HEK293 (cell line): Measurements from ENCODE around the gene GMEB2.
A peak's percentile ranks its signal among the peaks of the same experiment; 100 is the strongest.

ENCODE experiments used
- EGR2 ChIP-seq: fragments of 450-650 bp; formaldehyde crosslinking; IDR thresholded peaks from 2 replicates; pipeline ENCODE4 v1.5.1; 2016; ENCODE audit warnings: low read depth, missing biosample characterization, missing genetic modification characterization
- GLI4 ChIP-seq: fragments of 450-650 bp; formaldehyde crosslinking; IDR thresholded peaks from 2 replicates; pipeline ENCODE4 v1.5.1; 2016; ENCODE audit warnings: missing biosample characterization, missing genetic modification characterization
- GLIS1 ChIP-seq: fragments of 450-650 bp; formaldehyde crosslinking; IDR thresholded peaks from 2 replicates; pipeline ENCODE4 v1.5.1; 2016; ENCODE audit warnings: missing biosample characterization, missing genetic modification characterization
- GLIS2 ChIP-seq: fragments of 450-650 bp; formaldehyde crosslinking; IDR thresholded peaks from 2 replicates; pipeline ENCODE4 v1.5.1; 2016; ENCODE audit warnings: missing biosample characterization, missing genetic modification characterization
- KLF1 ChIP-seq: fragments of 450-650 bp; formaldehyde crosslinking; IDR thresholded peaks from 2 replicates; pipeline ENCODE4 v1.5.1; 2016; ENCODE audit warnings: missing biosample characterization, missing genetic modification characterization
- KLF10 ChIP-seq: fragments of 450-650 bp; IDR thresholded peaks from 2 replicates; pipeline ENCODE4 v1.5.1; 2018; ENCODE audit warnings: missing biosample characterization, mild to moderate bottlenecking, missing genetic modification characterization
- KLF17 ChIP-seq: fragments of 450-650 bp; formaldehyde crosslinking; IDR thresholded peaks from 2 replicates; pipeline ENCODE4 v1.5.1; 2016; ENCODE audit warnings: missing biosample characterization, missing genetic modification characterization
- KLF8 ChIP-seq: fragments of 450-650 bp; formaldehyde crosslinking; IDR thresholded peaks from 2 replicates; pipeline ENCODE4 v1.5.1; 2016; ENCODE audit warnings: missing biosample characterization, missing genetic modification characterization
- KLF9 ChIP-seq: fragments of 450-650 bp; formaldehyde crosslinking; IDR thresholded peaks from 2 replicates; pipeline ENCODE4 v1.5.1; 2016; ENCODE audit warnings: missing biosample characterization, missing genetic modification characterization, low read depth
- PATZ1 ChIP-seq: fragments of 450-650 bp; formaldehyde crosslinking; IDR thresholded peaks from 2 replicates; pipeline ENCODE4 v1.5.1; 2016; ENCODE audit warnings: missing biosample characterization, missing genetic modification characterization
- RBAK ChIP-seq: fragments of 450-650 bp; formaldehyde crosslinking; IDR thresholded peaks from 2 replicates; pipeline ENCODE4 v1.5.1; 2016; ENCODE audit warnings: missing biosample characterization, missing genetic modification characterization
- REST ChIP-seq: fragments of 450-650 bp; formaldehyde crosslinking; IDR thresholded peaks from 2 replicates; pipeline ENCODE4 v1.5.1; 2016; ENCODE audit warnings: missing biosample characterization, missing genetic modification characterization
- SCRT2 ChIP-seq: fragments of 450-650 bp; formaldehyde crosslinking; IDR thresholded peaks from 2 replicates; pipeline ENCODE4 v1.5.1; 2016; ENCODE audit warnings: missing biosample characterization, missing genetic modification characterization
- WT1 ChIP-seq: fragments of 450-650 bp; formaldehyde crosslinking; IDR thresholded peaks from 2 replicates; pipeline ENCODE4 v1.5.1; 2016; ENCODE audit warnings: missing biosample characterization, missing genetic modification characterization
- ZBTB10 ChIP-seq: fragments of 450-650 bp; formaldehyde crosslinking; IDR thresholded peaks from 2 replicates; pipeline ENCODE4 v1.5.1; 2016; ENCODE audit warnings: missing biosample characterization, missing genetic modification characterization
- ZBTB17 ChIP-seq: fragments of 450-650 bp; formaldehyde crosslinking; IDR thresholded peaks from 2 replicates; pipeline ENCODE4 v1.5.1; 2016; ENCODE audit warnings: missing biosample characterization, missing genetic modification characterization
- ZBTB6 ChIP-seq: fragments of 450-650 bp; formaldehyde crosslinking; IDR thresholded peaks from 2 replicates; pipeline ENCODE4 v1.5.1; 2017; ENCODE audit warnings: missing biosample characterization, missing genetic modification characterization
- ZBTB7A ChIP-seq: fragments of 450-650 bp; formaldehyde crosslinking; IDR thresholded peaks from 2 replicates; pipeline ENCODE4 v1.5.1; 2016; ENCODE audit warnings: low read depth, missing biosample characterization, missing genetic modification characterization
- ZBTB8A ChIP-seq: fragments of 450-650 bp; formaldehyde crosslinking; IDR thresholded peaks from 2 replicates; pipeline ENCODE4 v1.5.1; 2016; ENCODE audit warnings: missing biosample characterization, missing genetic modification characterization
- ZEB2 ChIP-seq: fragments of 450-650 bp; formaldehyde crosslinking; IDR thresholded peaks from 2 replicates; pipeline ENCODE4 v1.5.1; 2016; ENCODE audit warnings: missing biosample characterization, missing genetic modification characterization
- ZNF138 ChIP-seq: fragments of 450-650 bp; formaldehyde crosslinking; IDR thresholded peaks from 2 replicates; pipeline ENCODE4 v1.5.1; 2016; ENCODE audit warnings: missing biosample characterization, missing genetic modification characterization, borderline replicate concordance
- ZNF335 ChIP-seq: fragments of 450-650 bp; formaldehyde crosslinking; conservative IDR thresholded peaks from 2 replicates; pipeline ENCODE4 v1.5.1; 2016; ENCODE audit warnings: missing biosample characterization, missing genetic modification characterization
- ZNF341 ChIP-seq: fragments of 450-650 bp; formaldehyde crosslinking; IDR thresholded peaks from 2 replicates; pipeline ENCODE4; 2016; ENCODE audit warnings: low read depth, missing biosample characterization, missing genetic modification characterization
- ZNF37A ChIP-seq: fragments of 450-650 bp; IDR thresholded peaks from 2 replicates; pipeline ENCODE4 v1.5.1; 2018; ENCODE audit warnings: missing biosample characterization, missing genetic modification characterization
- ZNF433 ChIP-seq: fragments of 450-650 bp; formaldehyde crosslinking; IDR thresholded peaks from 2 replicates; pipeline ENCODE4 v1.5.1; 2016; ENCODE audit warnings: missing biosample characterization, missing genetic modification characterization, low read depth
- ZNF48 ChIP-seq: fragments of 450-650 bp; formaldehyde crosslinking; IDR thresholded peaks from 2 replicates; pipeline ENCODE4 v1.5.1; 2016; ENCODE audit warnings: missing biosample characterization, missing genetic modification characterization
- ZNF555 ChIP-seq: fragments of 450-650 bp; formaldehyde crosslinking; conservative IDR thresholded peaks from 2 replicates; pipeline ENCODE4 v1.5.1; 2017; ENCODE audit warnings: missing biosample characterization, mild to moderate bottlenecking, missing genetic modification characterization, inconsistent platforms
- ZNF561 ChIP-seq: fragments of 450-650 bp; IDR thresholded peaks from 2 replicates; pipeline ENCODE4 v1.5.1; 2018; ENCODE audit warnings: missing biosample characterization, missing genetic modification characterization, borderline replicate concordance
- ZNF600 ChIP-seq: fragments of 450-650 bp; formaldehyde crosslinking; IDR thresholded peaks from 2 replicates; pipeline ENCODE4 v1.5.1; 2016; ENCODE audit warnings: missing biosample characterization, missing genetic modification characterization
- ZNF629 ChIP-seq: fragments of 450-650 bp; formaldehyde crosslinking; IDR thresholded peaks from 2 replicates; pipeline ENCODE4 v1.5.1; 2017; ENCODE audit warnings: missing biosample characterization, missing genetic modification characterization
- ZNF791 ChIP-seq: fragments of 450-650 bp; formaldehyde crosslinking; IDR thresholded peaks from 2 replicates; pipeline ENCODE4 v1.5.1; 2016; ENCODE audit warnings: missing biosample characterization, missing genetic modification characterization

GMEB2 gene

GRCh38 chr20:63574156-63574828 lies 52.6 kb downstream of the GMEB2 start, which contains the start of gene HELZ2 (continued):
- TF ChIP-seq KLF9 (tag by site-specific recombination) (peak; percentile 50; the same call in 1 of the 2 replicates), GLI4 (no peak), ZNF791 (tag by site-specific recombination) (no peak), EGR2 (tag by site-specific recombination) (peak; percentile 16; the same call in 1 of the 2 replicates), KLF1 (peak; percentile 98), RBAK (tag by site-specific recombination) (no peak), SCRT2 (tag by site-specific recombination) (no peak), ZNF600 (peak; percentile 16; the same call in 1 of the 2 replicates), ZNF138 (tag by site-specific recombination) (no peak), ZBTB17 (peak; percentile 71), ZEB2 (tag by site-specific recombination) (0 out of 2 replicates have a peak, but pooled peaks have one; percentile 28), ZNF37A (tag by site-specific recombination) (no peak), ZNF341 (tag by site-specific recombination) (peak; percentile 74), ZBTB10 (tag by site-specific recombination) (peak; percentile 71; the same call in 1 of the 2 replicates), ZBTB6 (tag by site-specific recombination) (no peak), KLF17 (tag by site-specific recombination) (peak; percentile 73), ZNF629 (tag by site-specific recombination) (peak; percentile 20; the same call in 1 of the 2 replicates), GLIS2 (tag by site-specific recombination) (peak; percentile 62), GLIS1 (tag by site-specific recombination) (peak; percentile 45), KLF8 (tag by site-specific recombination) (peak; percentile 72; the same call in 1 of the 2 replicates), ZBTB8A (peak; percentile 57), WT1 (tag by site-specific recombination) (no peak), ZNF561 (tag by site-specific recombination) (peak; percentile 30; the same call in 1 of the 2 replicates), PATZ1 (tag by site-specific recombination) (peak; percentile 87), KLF10 (tag by site-specific recombination) (peak; percentile 51; the same call in 1 of the 2 replicates), ZBTB7A (tag by site-specific recombination) (no peak), ZNF48 (no peak), ZNF335 (tag by site-specific recombination) (peak; percentile 91), ZNF433 (tag by site-specific recombination) (no peak), REST (no peak), ZNF555 (tag by site-specific recombination) (no peak)
